ENCODE measurements around the gene GIMAP5. TPM values are rescaled to one million over a fixed set of nuclear protein-coding genes. Genes with fewer than 3 reads are reported as not detected.
A peak's percentile ranks its signal among the peaks of the same experiment; 100 is the strongest.

Gene GIMAP5
- total and polyA plus RNA-seq, 10 of the 15 experiments (the other 5 are each of a cell fraction or from before 2014, with no cell fraction given): 3.7 to 9.1 (median 6.7) TPM

DNA sequence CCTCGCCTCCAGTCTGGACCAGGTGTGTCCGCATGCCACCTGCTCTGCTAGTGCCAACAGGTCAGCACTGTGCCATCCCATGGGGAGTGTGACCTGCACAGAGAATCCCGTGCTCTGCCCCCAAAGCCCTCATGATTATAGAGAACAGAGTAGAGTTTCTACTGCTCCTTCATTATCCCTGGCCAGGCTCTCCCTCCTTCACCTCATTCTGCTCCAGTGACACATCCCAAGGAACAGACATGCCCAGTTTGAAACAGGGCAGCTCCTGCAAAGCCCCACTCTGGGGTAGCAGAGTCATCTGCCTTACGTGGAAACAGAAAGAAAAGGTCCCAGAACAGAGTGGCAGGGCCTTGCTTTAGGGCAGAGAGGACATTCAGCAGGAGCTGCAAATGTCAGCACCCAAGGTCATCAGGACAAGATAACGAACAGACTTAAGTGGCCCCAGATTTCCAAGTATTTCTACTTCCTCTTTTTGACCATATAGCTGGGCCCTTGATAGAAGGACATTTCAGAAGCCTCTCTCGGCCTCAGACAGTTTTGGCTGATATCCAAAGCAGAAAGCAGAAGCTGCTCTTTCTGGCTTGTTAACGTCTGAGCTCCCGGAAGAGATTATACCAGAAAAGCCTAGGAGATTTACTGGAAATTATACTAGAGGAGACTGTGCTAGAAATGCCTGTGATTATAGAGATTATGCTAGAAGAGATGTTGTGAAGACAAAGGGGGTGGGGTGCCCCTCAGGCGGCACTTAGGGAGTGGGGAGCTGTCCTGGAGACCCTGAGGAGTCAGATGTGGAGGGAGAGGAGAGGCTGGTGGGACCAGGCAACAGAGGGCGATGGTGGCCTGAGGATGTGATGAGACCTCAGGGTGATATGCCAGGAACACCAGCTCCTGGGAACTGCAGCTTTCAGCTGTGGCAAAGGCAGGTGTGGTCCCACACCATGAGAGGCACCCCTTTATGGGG, 50.4 kb downstream of the GIMAP5 start:
- peaks cover 0 to 2% of the 10 kb centered on the region in 2 experiments; a peak in 1 of 4 replicates for H3K27me3 ChIP-seq (replicated peaks in 1 of 2; ENCODE audit: control insufficient read depth in 2 of 2, insufficient read depth in 2 of 2, low read length in 1 of 2)
- DNase-seq (ENCODE audit: low read depth, low spot score): peak; percentile 30
- 24% methylated on average over 10 of the region's 10 CpGs for WGBS (ENCODE audit: insufficient coverage, insufficient replicate concordance, low lambda C conversion rate, missing lambda C conversion rate)
- H3K9ac ChIP-seq (ENCODE audit: control insufficient read depth, insufficient read depth, low read length): peak overlapping the region; percentile 21; the same call in 1 of the 2 replicates
- no peaks in the 10 kb centered on the region for H3K79me2 ChIP-seq (ENCODE audit: control insufficient read depth, insufficient read depth, low read length)
- ChIA-PET POLR2A (interaction anchor here (0.6 to 2.3 kb wide), 2 partner anchors 11 to 1117 kb away, joined by 3 to 7 read pairs; no protein-coding TSS in a partner anchor), CTCF (interaction anchor here (0.7 to 2.8 kb wide), 18 partner anchors 9 to 544 kb away, joined by 3 to 16 read pairs (median 3); no protein-coding TSS in a partner anchor), RAD21 (ENCODE audit: unreplicated experiment) (interaction anchor here (0.8 to 1.8 kb wide), 11 partner anchors 9 to 419 kb away, joined by 3 to 9 read pairs (median 4); partner anchors contain the start of genes REPIN1 and TMEM176B), SMC1A (ENCODE audit: uncharacterized antibody, unreplicated experiment) (interaction anchor here (0.6 to 2.9 kb wide), 14 partner anchors 9 to 355 kb away, joined by 3 to 11 read pairs (median 3); no protein-coding TSS in a partner anchor)
- no peaks in the 10 kb centered on the region for H3K9me3 ChIP-seq (replicated peaks; ENCODE audit: control insufficient read depth, insufficient read depth, low read length)
- H2AFZ ChIP-seq (ENCODE audit: control insufficient read depth, low read depth, low read length): peak overlapping the region; percentile 45
- H3K4me2 ChIP-seq (ENCODE audit: control insufficient read depth, insufficient read depth): peak overlapping the region; percentile 56
- H3K27ac ChIP-seq (ENCODE audit: control insufficient read depth, insufficient read depth): no peak overlapping the region
- H4K20me1 ChIP-seq (ENCODE audit: control insufficient read depth, insufficient read depth): no peaks in the 10 kb centered on the region
- no TSS peak for BruUV-seq (replicated peaks)
- peak; percentile 59 for ATAC-seq
- H3K36me3 ChIP-seq (ENCODE audit: control insufficient read depth in 2 of 2, insufficient read depth in 2 of 2, low read length in 1 of 2): no peaks in the 10 kb centered on the region
- peaks cover 17% of the 10 kb centered on the region for H3K4me1 ChIP-seq (ENCODE audit: control insufficient read depth, insufficient read depth, low read length)
- peak; percentile 83 for FAIRE-seq
- intact Hi-C loops (cut with micrococcal nuclease; ENCODE audit: unreplicated experiment) (no loop called here), in situ Hi-C loops (cut with MboI) (no loop called here)
- H3K4me3 ChIP-seq: no peak overlapping the region
- TF ChIP-seq, protein P1, sequence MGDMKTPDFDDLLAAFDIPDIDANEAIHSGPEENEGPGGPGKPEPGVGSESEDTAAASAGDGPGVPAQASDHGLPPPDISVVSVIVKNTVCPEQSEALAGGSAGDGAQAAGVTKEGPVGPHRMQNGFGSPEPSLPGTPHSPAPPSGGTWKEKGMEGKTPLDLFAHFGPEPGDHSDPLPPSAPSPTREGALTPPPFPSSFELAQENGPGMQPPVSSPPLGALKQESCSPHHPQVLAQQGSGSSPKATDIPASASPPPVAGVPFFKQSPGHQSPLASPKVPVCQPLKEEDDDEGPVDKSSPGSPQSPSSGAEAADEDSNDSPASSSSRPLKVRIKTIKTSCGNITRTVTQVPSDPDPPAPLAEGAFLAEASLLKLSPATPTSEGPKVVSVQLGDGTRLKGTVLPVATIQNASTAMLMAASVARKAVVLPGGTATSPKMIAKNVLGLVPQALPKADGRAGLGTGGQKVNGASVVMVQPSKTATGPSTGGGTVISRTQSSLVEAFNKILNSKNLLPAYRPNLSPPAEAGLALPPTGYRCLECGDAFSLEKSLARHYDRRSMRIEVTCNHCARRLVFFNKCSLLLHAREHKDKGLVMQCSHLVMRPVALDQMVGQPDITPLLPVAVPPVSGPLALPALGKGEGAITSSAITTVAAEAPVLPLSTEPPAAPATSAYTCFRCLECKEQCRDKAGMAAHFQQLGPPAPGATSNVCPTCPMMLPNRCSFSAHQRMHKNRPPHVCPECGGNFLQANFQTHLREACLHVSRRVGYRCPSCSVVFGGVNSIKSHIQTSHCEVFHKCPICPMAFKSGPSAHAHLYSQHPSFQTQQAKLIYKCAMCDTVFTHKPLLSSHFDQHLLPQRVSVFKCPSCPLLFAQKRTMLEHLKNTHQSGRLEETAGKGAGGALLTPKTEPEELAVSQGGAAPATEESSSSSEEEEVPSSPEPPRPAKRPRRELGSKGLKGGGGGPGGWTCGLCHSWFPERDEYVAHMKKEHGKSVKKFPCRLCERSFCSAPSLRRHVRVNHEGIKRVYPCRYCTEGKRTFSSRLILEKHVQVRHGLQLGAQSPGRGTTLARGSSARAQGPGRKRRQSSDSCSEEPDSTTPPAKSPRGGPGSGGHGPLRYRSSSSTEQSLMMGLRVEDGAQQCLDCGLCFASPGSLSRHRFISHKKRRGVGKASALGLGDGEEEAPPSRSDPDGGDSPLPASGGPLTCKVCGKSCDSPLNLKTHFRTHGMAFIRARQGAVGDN (IDR thresholded peaks at IDR 0.05): peak; percentile 16; the same call in 1 of the 2 replicates
- no peak for TF ChIP-seq EP300 (IDR thresholded peaks at IDR 0.05; ENCODE audit: borderline replicate concordance in 1 of 2, control insufficient read depth in 1 of 2, low read depth in 2 of 2, low read length in 2 of 2)
- TF ChIP-seq TCF12 (IDR thresholded peaks at IDR 0.05; ENCODE audit: low read depth, low read length): no peak
- 0 out of 2 replicates have a peak, but pooled peaks have one; percentile 22 for TF ChIP-seq HDGF (IDR thresholded peaks at IDR 0.05)
- peak; percentile 38 for TF ChIP-seq SMAD1 (IDR thresholded peaks at IDR 0.05; ENCODE audit: low read depth, partially characterized antibody)
- no peak for TF ChIP-seq HCFC1 (IDR thresholded peaks at IDR 0.05; ENCODE audit: low read length)
- no peak for TF ChIP-seq BACH1 (IDR thresholded peaks at IDR 0.05; ENCODE audit: borderline replicate concordance)
- no peak for TF ChIP-seq EZH2 (IDR thresholded peaks at IDR 0.05; ENCODE audit: borderline replicate concordance, control insufficient read depth, low read depth, low read length)
- peak; percentile 34; the same call in 1 of the 2 replicates for TF ChIP-seq IKZF1 (conservative IDR thresholded peaks at IDR 0.05)
- TF ChIP-seq MTA2 (IDR thresholded peaks at IDR 0.05; ENCODE audit: low read depth): 0 out of 2 replicates have a peak, but pooled peaks have one; percentile 15
- no peak for TF ChIP-seq ATF7 (IDR thresholded peaks at IDR 0.05; ENCODE audit: low read depth)
- TF ChIP-seq STAT3 (IDR thresholded peaks at IDR 0.05; ENCODE audit: low read depth, low read length): no peak
- TF ChIP-seq CEBPB (IDR thresholded peaks at IDR 0.05; ENCODE audit: borderline replicate concordance in 1 of 2, low read depth in 2 of 2, low read length in 2 of 2): no peak
- 0 out of 2 replicates have a peak, but pooled peaks have one; percentile 17 for TF ChIP-seq DPF2 (IDR thresholded peaks at IDR 0.05)
- TF ChIP-seq SPI1 (IDR thresholded peaks at IDR 0.05; ENCODE audit: borderline replicate concordance, insufficient read depth, low read depth, low read length): peak; percentile 77; the same call in 1 of the 2 replicates
